ENCODE results near the gene AIFM2. TPM values are rescaled to one million over a fixed set of nuclear protein-coding genes. Genes with fewer than 3 reads are reported as not detected.

AIFM2 gene
- total and polyA plus RNA-seq, 2 of the 13 experiments (the other 11 are each of a cell fraction or from before 2014, with no cell fraction given), result 20.3 to 29.5 TPM

GRCh38 chr10:70146489-70147258 is 14.0 kb upstream of the AIFM2 start, which contains the start of gene TYSND1 (continued):
- TF ChIP-seq HIC2 (CRISPR knock-in tag; IDR thresholded peaks at IDR 0.05; ENCODE audit: low read depth) (0 out of 2 replicates have a peak, but pooled peaks have one; percentile 16), ZNF589 (CRISPR knock-in tag; conservative IDR thresholded peaks at IDR 0.05) (0 out of 2 replicates have a peak, but pooled peaks have one; percentile 15), JARID2 (CRISPR knock-in tag; IDR thresholded peaks at IDR 0.05; ENCODE audit: insufficient replicate concordance) (no peak), ARNT (IDR thresholded peaks at IDR 0.05) (no peak), ZC3H4 (CRISPR knock-in tag; IDR thresholded peaks at IDR 0.05; ENCODE audit: borderline replicate concordance) (no peak), FOXA1 (IDR thresholded peaks at IDR 0.05) (no peak), FOXA1 (CRISPR knock-in tag; IDR thresholded peaks at IDR 0.05) (no peak), ZNF260 (CRISPR knock-in tag; IDR thresholded peaks at IDR 0.05; ENCODE audit: borderline replicate concordance, low read depth) (no peak), PRMT3 (CRISPR knock-in tag; IDR thresholded peaks at IDR 0.05; ENCODE audit: borderline replicate concordance, low read depth) (no peak), ZNF367 (CRISPR knock-in tag; IDR thresholded peaks at IDR 0.05; ENCODE audit: borderline replicate concordance) (no peak), RARG (CRISPR knock-in tag; IDR thresholded peaks at IDR 0.05; ENCODE audit: low read depth) (no peak), MTERF4 (CRISPR knock-in tag; IDR thresholded peaks at IDR 0.05) (no peak), HOXA3 (CRISPR knock-in tag; IDR thresholded peaks at IDR 0.05) (peak; percentile 56; the same call in 1 of the 2 replicates), ZNF784 (CRISPR knock-in tag; IDR thresholded peaks at IDR 0.05; ENCODE audit: borderline replicate concordance) (no peak), GABPB1 (CRISPR knock-in tag; IDR thresholded peaks at IDR 0.05) (peak; percentile 57), TOE1 (CRISPR knock-in tag; IDR thresholded peaks at IDR 0.05) (no peak), PCBP2 (optimal IDR thresholded peaks at IDR 0.05; ENCODE audit: low read depth, low read length, poor library complexity, severe bottlenecking) (no peak)
- TF ChIP-seq, protein P1, sequence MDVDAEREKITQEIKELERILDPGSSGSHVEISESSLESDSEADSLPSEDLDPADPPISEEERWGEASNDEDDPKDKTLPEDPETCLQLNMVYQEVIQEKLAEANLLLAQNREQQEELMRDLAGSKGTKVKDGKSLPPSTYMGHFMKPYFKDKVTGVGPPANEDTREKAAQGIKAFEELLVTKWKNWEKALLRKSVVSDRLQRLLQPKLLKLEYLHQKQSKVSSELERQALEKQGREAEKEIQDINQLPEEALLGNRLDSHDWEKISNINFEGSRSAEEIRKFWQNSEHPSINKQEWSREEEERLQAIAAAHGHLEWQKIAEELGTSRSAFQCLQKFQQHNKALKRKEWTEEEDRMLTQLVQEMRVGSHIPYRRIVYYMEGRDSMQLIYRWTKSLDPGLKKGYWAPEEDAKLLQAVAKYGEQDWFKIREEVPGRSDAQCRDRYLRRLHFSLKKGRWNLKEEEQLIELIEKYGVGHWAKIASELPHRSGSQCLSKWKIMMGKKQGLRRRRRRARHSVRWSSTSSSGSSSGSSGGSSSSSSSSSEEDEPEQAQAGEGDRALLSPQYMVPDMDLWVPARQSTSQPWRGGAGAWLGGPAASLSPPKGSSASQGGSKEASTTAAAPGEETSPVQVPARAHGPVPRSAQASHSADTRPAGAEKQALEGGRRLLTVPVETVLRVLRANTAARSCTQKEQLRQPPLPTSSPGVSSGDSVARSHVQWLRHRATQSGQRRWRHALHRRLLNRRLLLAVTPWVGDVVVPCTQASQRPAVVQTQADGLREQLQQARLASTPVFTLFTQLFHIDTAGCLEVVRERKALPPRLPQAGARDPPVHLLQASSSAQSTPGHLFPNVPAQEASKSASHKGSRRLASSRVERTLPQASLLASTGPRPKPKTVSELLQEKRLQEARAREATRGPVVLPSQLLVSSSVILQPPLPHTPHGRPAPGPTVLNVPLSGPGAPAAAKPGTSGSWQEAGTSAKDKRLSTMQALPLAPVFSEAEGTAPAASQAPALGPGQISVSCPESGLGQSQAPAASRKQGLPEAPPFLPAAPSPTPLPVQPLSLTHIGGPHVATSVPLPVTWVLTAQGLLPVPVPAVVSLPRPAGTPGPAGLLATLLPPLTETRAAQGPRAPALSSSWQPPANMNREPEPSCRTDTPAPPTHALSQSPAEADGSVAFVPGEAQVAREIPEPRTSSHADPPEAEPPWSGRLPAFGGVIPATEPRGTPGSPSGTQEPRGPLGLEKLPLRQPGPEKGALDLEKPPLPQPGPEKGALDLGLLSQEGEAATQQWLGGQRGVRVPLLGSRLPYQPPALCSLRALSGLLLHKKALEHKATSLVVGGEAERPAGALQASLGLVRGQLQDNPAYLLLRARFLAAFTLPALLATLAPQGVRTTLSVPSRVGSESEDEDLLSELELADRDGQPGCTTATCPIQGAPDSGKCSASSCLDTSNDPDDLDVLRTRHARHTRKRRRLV (CRISPR knock-in tag; IDR thresholded peaks at IDR 0.05), result peak; percentile 65; the same call in 1 of the 2 replicates
- TF ChIP-seq, protein P2, sequence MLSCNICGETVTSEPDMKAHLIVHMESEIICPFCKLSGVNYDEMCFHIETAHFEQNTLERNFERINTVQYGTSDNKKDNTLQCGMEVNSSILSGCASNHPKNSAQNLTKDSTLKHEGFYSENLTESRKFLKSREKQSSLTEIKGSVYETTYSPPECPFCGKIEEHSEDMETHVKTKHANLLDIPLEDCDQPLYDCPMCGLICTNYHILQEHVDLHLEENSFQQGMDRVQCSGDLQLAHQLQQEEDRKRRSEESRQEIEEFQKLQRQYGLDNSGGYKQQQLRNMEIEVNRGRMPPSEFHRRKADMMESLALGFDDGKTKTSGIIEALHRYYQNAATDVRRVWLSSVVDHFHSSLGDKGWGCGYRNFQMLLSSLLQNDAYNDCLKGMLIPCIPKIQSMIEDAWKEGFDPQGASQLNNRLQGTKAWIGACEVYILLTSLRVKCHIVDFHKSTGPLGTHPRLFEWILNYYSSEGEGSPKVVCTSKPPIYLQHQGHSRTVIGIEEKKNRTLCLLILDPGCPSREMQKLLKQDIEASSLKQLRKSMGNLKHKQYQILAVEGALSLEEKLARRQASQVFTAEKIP (CRISPR knock-in tag; IDR thresholded peaks at IDR 0.05; ENCODE audit: borderline replicate concordance), result no peak

Measured in HepG2 (cell line).